Ovary (tissue), 9 donors: ENCODE results near the gene SLC23A1. TPM values are rescaled to one million over a fixed set of nuclear protein-coding genes. Genes with fewer than 3 reads are reported as not detected.

Source experiments
- DNase-seq, 5 donors: peaks; one replicate each; pipeline ENCODE4 v3.0.0-alpha.2; 2019 to 2020
- H3K27ac ChIP-seq, 2 donors: fragments of 200-600 bp; one replicate each; pipeline versions ENCODE4 v1.5.1 to v1.8.0; 2019 to 2022
- H3K27me3 ChIP-seq: fragments of 200-600 bp; one replicate; pipeline ENCODE4 v1.8.0; 2022
- H3K36me3 ChIP-seq: fragments of 200-600 bp; sonication (generic); one replicate; pipeline ENCODE4 v1.5.1; 2019
- H3K4me1 ChIP-seq: one replicate; pipeline ENCODE4 v1.8.1; 2013; ENCODE audit warnings: mild to moderate bottlenecking, moderate library complexity; ENCODE audit not compliant: insufficient read depth
- H3K4me3 ChIP-seq: fragments of 200-600 bp; sonication (generic); one replicate; pipeline ENCODE4 v1.5.1; 2017
- H3K9me3 ChIP-seq, 2 donors: fragments of 200-600 bp in 1 of 2; sonication (generic) in 1 of 2; one replicate each; pipeline versions ENCODE4 v1.5.1 to v1.8.1; 2013 to 2019; ENCODE audit warnings: mild to moderate bottlenecking in 1 of 2, moderate library complexity in 1 of 2
- EP300 ChIP-seq: sonication (generic); formaldehyde crosslinking; IDR thresholded peaks from one replicate; pipeline ENCODE4 v1.6.1; 2017; ENCODE audit warnings: antibody characterized with exemption
- POLR2A ChIP-seq: fragments of 450-650 bp; IDR thresholded peaks from one replicate; pipeline ENCODE4 v1.6.1; 2017; ENCODE audit warnings: antibody characterized with exemption, mild to moderate bottlenecking, moderate library complexity
- WGBS, 3 donors: extraction: QIAGEN DNeasy Blood & Tissue Kit in 1 of 3; methylation state at CpG; one replicate each; pipeline versions ENCODE4 v1.1.5 to v1.1.7; 2013 to 2017; 5-methylcytosine and 5-hydroxymethylcytosine counted together
- intact Hi-C, 4 donors: fragments of 100-400 bp; cut with DNase I; formaldehyde crosslinking; loops; one replicate each; pipeline versions ENCODE4 v1.11.0 to v1.15.1; 2022 to 2023
- polyA plus RNA-seq, 2 donors: library from polyadenylated mRNA; stranded (reverse); fragments of 200-250 nt in 1 of 2; fragments of 350-450 nt in 1 of 2; fragmentation: Illumina TruSeq in 1 of 2; extraction: RNeasy Lipid Tissue Mini Kit (QIAGEN cat#74804) in 1 of 2; gene quantifications; one replicate each; pipeline ENCODE4 v1.2.3, GENCODE V29; 2013 to 2014
- total RNA-seq, 7 donors: library from RNA; depleted of rRNA in 2 of 7; stranded (reverse); fragments of >200 nt in 2 of 7; fragmentation: NEBNext Ultra II Directional in 3 of 7; extraction: Animal tissue kit (Norgen Biotek cat#: 25700) in 3 of 7; gene quantifications; one replicate each; pipeline versions ENCODE4 v1.1.0 to v1.2.4, GENCODE V29; 2016 to 2023
- TF ChIP-seq, protein P1 (sequence below), 3 donors: fragments of 450-650 bp in 2 of 3; fragments of 200-600 bp in 1 of 3; IDR thresholded peaks; one replicate each; pipeline versions ENCODE4 v1.5.1 to v1.8.0; 2016 to 2022; ENCODE audit warnings: antibody characterized with exemption in 3 of 3, mild to moderate bottlenecking in 1 of 3
- donor health status: DM: no; HTN: no; CAD: no; lungs with moderate emphysema.
- donor health status: DM: no; HTN: no; CAD: no.
- donor health status: Bipolar disorder and iron deficiency.
- donor health status: DM: yes; HTN: yes; CAD: no.
- donor health status: DM: no; HTN: no; CAD: no.
- donor health status: DM: yes; HTN: yes; CAD: no.

The SLC23A1 gene
- total and polyA plus RNA-seq, 9 donors: 0.05 to 14.5 (median 1.1) TPM; not detected in 3

DNA sequence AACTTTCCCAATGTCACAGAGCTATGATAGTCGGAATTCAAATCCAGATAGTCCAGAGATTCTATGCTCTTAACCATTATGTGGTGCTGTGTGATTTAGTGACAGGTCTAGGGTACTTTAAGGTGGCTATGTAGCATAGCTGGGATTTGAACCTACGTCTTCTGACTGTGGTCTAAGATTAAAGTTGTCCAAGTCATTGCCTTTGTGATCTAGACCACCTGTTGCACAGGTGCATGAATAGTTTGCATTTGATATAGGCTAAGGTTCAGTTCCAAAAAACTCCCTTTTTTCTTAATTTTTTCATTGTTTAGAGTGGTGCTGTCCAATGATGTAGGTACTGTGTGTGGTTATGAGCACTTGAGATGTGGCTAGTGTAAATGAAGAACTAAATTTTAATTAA, 38.9 kb downstream of the SLC23A1 start:
- no peak for TF ChIP-seq POLR2A
- TF ChIP-seq, protein P1, sequence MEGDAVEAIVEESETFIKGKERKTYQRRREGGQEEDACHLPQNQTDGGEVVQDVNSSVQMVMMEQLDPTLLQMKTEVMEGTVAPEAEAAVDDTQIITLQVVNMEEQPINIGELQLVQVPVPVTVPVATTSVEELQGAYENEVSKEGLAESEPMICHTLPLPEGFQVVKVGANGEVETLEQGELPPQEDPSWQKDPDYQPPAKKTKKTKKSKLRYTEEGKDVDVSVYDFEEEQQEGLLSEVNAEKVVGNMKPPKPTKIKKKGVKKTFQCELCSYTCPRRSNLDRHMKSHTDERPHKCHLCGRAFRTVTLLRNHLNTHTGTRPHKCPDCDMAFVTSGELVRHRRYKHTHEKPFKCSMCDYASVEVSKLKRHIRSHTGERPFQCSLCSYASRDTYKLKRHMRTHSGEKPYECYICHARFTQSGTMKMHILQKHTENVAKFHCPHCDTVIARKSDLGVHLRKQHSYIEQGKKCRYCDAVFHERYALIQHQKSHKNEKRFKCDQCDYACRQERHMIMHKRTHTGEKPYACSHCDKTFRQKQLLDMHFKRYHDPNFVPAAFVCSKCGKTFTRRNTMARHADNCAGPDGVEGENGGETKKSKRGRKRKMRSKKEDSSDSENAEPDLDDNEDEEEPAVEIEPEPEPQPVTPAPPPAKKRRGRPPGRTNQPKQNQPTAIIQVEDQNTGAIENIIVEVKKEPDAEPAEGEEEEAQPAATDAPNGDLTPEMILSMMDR (IDR thresholded peaks at IDR 0.05): no peak
- TF ChIP-seq EP300: no peak
- intact Hi-C loops: loop anchor here in 2 of 4 donors (5.0 kb wide), 2 partner anchors 47 to 52 kb away; partner anchors contain the start of gene MATR3 (in 1 of the 2)
- 75 to 79% (median 76%) methylated on average over 2 of the region's 2 CpGs for WGBS, 3 donors
- Histone ChIP-seq H3K36me3 (no peaks in the 10 kb centered on the region), H3K4me1 (peaks cover 13% of the 10 kb centered on the region), H3K4me3 (no peak overlapping the region), H3K27ac (no peak overlapping the region), H3K9me3 (no peaks in the 10 kb centered on the region), H3K27me3 (no peaks in the 10 kb centered on the region)
- DNase-seq: no peak

DNA sequence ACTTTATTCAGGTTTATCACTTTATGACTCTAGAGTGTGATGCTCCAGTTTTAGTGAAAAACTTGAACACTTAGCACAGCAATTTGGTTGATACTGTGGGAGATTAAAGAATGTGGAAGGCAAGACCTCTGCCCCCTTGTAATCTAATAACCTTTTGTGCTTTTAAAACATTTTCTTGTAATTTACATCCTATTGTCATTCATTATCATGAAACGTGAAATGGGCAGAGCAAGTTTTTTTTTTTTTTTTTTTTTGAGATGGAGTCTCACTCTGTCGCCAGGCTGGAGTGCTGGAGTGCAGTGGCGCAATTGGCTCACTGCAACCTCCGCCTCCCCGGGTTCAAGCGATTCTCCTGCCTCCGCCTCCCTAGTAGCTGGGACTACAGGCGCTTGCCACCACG, 39.6 kb downstream of the SLC23A1 start:
- Histone ChIP-seq H3K36me3 (no peaks in the 10 kb centered on the region), H3K4me1 (peaks cover 12% of the 10 kb centered on the region), H3K27me3 (no peaks in the 10 kb centered on the region), H3K27ac (no peak overlapping the region), H3K4me3 (no peak overlapping the region), H3K9me3 (no peaks in the 10 kb centered on the region)
- intact Hi-C loops: loop anchor here in 2 of 4 donors (5.0 kb wide), 2 partner anchors 46 to 51 kb away; partner anchors contain the start of gene MATR3 (in 1 of the 2)
- no peak for DNase-seq
- WGBS, 3 donors: 79 to 84% (median 82%) methylated on average over 9 of the region's 9 CpGs
- no peak for TF ChIP-seq EP300

DNA sequence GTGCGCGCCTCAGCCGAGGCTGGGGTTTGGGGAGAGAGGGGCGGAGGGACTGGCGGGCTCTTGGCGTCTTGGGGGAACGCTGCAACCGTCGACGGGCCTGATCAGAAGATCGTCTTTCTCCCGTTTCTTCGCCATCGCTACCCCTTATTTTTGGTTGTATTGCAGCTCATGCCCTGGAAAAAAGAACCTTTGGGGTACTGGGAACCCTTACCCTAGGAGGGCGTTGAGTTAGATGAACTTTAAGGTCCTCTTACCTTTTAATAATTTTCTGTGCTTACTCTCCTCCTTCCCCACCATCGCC, 40.7 kb downstream of the SLC23A1 start:
- WGBS, 3 donors: 0% methylated on average over 16 of the region's 16 CpGs
- no peak for DNase-seq
- Histone ChIP-seq H3K9me3 (no peaks in the 10 kb centered on the region), H3K36me3 (no peaks in the 10 kb centered on the region), H3K4me1 (peaks cover 9% of the 10 kb centered on the region), H3K4me3 (peak overlapping the region; percentile 96), H3K27me3 (no peaks in the 10 kb centered on the region), H3K27ac (peak overlapping the region; percentile 82 to 97)
- TF ChIP-seq, protein P1 (IDR thresholded peaks at IDR 0.05): no peak
- TF ChIP-seq EP300 (no peak), POLR2A (no peak)
- intact Hi-C loops: loop anchor here in 2 of 4 donors (5.0 kb wide), 2 partner anchors 45 to 50 kb away; partner anchors contain the start of gene MATR3 (in 1 of the 2)

DNA sequence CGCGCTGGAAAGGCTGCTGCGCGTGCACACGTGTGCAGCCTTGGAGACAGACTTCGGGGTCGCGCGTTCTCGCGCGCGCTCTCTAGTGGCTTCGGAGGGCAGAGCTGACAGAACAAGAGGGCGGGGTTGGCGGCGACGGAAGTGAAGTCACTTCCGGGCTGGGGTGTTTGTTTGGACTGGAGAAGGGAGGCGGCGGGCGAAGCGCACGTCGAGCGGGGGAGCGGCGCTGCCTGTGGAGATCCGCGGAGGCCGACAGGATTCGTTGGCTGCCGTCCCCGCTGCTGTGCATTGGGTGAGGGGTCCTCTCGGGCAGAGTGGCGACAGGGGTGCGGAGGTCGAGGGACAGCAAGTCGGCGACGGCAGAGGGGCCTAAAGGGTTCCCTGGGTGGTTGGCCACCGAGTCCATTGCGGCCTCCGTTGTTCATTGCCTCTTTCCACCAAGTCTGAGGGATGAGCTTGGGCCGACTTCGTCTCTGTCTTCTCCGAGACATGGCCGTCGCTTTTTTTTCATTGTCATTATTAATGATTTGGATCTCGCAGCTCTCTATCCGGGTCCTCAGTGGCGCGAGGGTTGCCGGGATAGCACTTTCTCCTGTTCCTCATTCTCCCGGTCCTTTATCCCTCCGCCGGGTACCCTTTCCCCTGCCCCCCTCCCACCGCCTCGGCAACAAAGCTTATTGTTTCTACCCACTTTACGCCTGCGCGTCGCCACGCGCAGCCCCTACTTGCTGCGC, 41.2 kb downstream of the SLC23A1 start, which contains the start of gene PAIP2:
Gene PAIP2, plus strand, starts transcription at position 166 of the 734 bp plus-strand sequence. CDS start 21,931 bp downstream, outside the sequence.
- intact Hi-C loops: loop anchor here in 2 of 4 donors (5.0 kb wide), 2 partner anchors 45 to 50 kb away; partner anchors contain the start of gene MATR3 (in 1 of the 2)
- Histone ChIP-seq H3K27me3 (no peaks in the 10 kb centered on the region), H3K4me3 (peak within 1 kb of the TSS; percentile 96), H3K9me3 (no peaks in the 10 kb centered on the region), H3K27ac (peak within 1 kb of the TSS; percentile 82 to 97), H3K36me3 (no peaks in the 10 kb centered on the region), H3K4me1 (peaks cover 9% of the 10 kb centered on the region)
- DNase-seq: peak; percentile 98 to 99 (median 98)
- TF ChIP-seq, protein P1 (IDR thresholded peaks at IDR 0.05): peak; percentile 59 to 87 (median 82)
- peak; percentile 42 for TF ChIP-seq EP300
- TF ChIP-seq POLR2A: peak; percentile 98
- WGBS, 3 donors: 0% methylated on average over 53 to 66 of the region's 66 CpGs

- Histone ChIP-seq H3K4me3 (peak overlapping the region; percentile 96), H3K27ac (no peak overlapping the region), H3K36me3 (no peaks in the 10 kb centered on the region), H3K4me1 (peaks cover 12% of the 10 kb centered on the region), H3K9me3 (no peaks in the 10 kb centered on the region), H3K27me3 (no peaks in the 10 kb centered on the region)
- intact Hi-C loops: loop anchor here in 2 of 4 donors (5.0 kb wide), 2 partner anchors 44 to 49 kb away; partner anchors contain the start of gene MATR3 (in 1 of the 2)
- DNase-seq: no peak
- WGBS, 3 donors: 1 to 2% (median 1%) methylated on average over 14 to 17 of the region's 17 CpGs
- TF ChIP-seq EP300 (no peak), POLR2A (no peak)
- TF ChIP-seq, protein P1 (IDR thresholded peaks at IDR 0.05): no peak
Observed at GRCh38 chr5:139341187-139341688, 41.9 kb downstream of the SLC23A1 start.
